HG02763 (cell line): Measurements from ENCODE around the gene EIF3L.

Source experiments
- ATAC-seq: cut with Tn5 transposase; IDR thresholded peaks from one replicate; pipeline ENCODE4 v1.9.1; 2021; ENCODE audit warnings: mild to moderate bottlenecking, moderate library complexity; ENCODE audit not compliant: unreplicated experiment

EIF3L gene

GRCh38 chr22:37904572-37905533 is 55.6 kb downstream of the EIF3L start:
- no peak for ATAC-seq

- ATAC-seq: peak; percentile 69
Observed at GRCh38 chr22:37905534-37906363, 56.5 kb downstream of the EIF3L start, which contains the start of gene MICALL1. Gene MICALL1 (plus strand): TSS chr22:37906297. CDS start chr22:37906423, 126 bp downstream.

GRCh38 chr22:37906364-37907008 is 57.3 kb downstream of the EIF3L start:
- ATAC-seq: peak; percentile 22

GRCh38 chr22:37907036-37907954 is 58.1 kb downstream of the EIF3L start:
- ATAC-seq: no peak

GRCh38 chr22:37909766-37910165 is 60.5 kb downstream of the EIF3L start:
- ATAC-seq: no peak

GRCh38 chr22:37910890-37911672 is 61.9 kb downstream of the EIF3L start:
- no peak for ATAC-seq

- no peak for ATAC-seq
Observed at GRCh38 chr22:37911697-37912096, 62.5 kb downstream of the EIF3L start.

- ATAC-seq: no peak
Observed at GRCh38 chr22:37912171-37912570, 63.0 kb downstream of the EIF3L start.

- ATAC-seq: no peak
Observed at GRCh38 chr22:37913233-37913721, 64.1 kb downstream of the EIF3L start.

GRCh38 chr22:37916311-37916710 is 67.1 kb downstream of the EIF3L start:
- ATAC-seq: no peak

- no peak for ATAC-seq
Observed at GRCh38 chr22:37917874-37918548, 68.8 kb downstream of the EIF3L start.

GRCh38 chr22:37918580-37919270 is 69.5 kb downstream of the EIF3L start:
- no peak for ATAC-seq

- ATAC-seq: no peak
Observed at GRCh38 chr22:37920126-37920525, 70.9 kb downstream of the EIF3L start.

- ATAC-seq: no peak
Observed at GRCh38 chr22:37922191-37922590, 73.0 kb downstream of the EIF3L start.

- no peak for ATAC-seq
Observed at GRCh38 chr22:37923927-37924326, 74.7 kb downstream of the EIF3L start.

GRCh38 chr22:37924386-37925065 is 75.3 kb downstream of the EIF3L start:
- no peak for ATAC-seq

- no peak for ATAC-seq
Observed at GRCh38 chr22:37925330-37925729, 76.1 kb downstream of the EIF3L start.
